Kidney (tissue), 14 donors: ENCODE results near the gene FXYD3. TPM values are rescaled to one million over a fixed set of nuclear protein-coding genes. Genes with fewer than 3 reads are reported as not detected.
"Not testable (repeated sequence)": the region's sequence is repeated elsewhere in the genome, so short reads cannot be mapped to it uniquely, and the experiment has no call there.

Experiments
- DNase-seq, 5 donors: peaks; one replicate each; pipeline ENCODE4 v3.0.0-alpha.2; 2013 to 2020
- FAIRE-seq: peaks from 2 replicates; lab custom pipeline; 2012; peaks lifted over from hg19 to GRCh38; lab: Jason Lieb, UNC
- H3K27ac ChIP-seq, 2 donors: one replicate each; pipeline ENCODE4 v1.7.0; 2013; ENCODE audit warnings: low read depth in 2 of 2, low read length in 2 of 2, inconsistent platforms in 1 of 2
- H3K27me3 ChIP-seq: one replicate; pipeline ENCODE4 v1.7.1; 2013; ENCODE audit warnings: low read length, inconsistent platforms; ENCODE audit not compliant: control insufficient read depth, insufficient read depth
- H3K36me3 ChIP-seq, 3 donors: one replicate each; pipeline versions ENCODE4 v1.7.0 to v1.7.1; 2013; ENCODE audit warnings: low read length in 3 of 3, control low read depth in 1 of 3, inconsistent platforms in 1 of 3; ENCODE audit not compliant: insufficient read depth in 3 of 3, control insufficient read depth in 2 of 3
- H3K4me1 ChIP-seq, 3 donors: one replicate each; pipeline versions ENCODE4 v1.7.0 to v1.7.1; 2013; ENCODE audit warnings: low read length in 3 of 3, inconsistent platforms in 1 of 3, low read depth in 1 of 3; ENCODE audit not compliant: control insufficient read depth in 2 of 3, insufficient read depth in 2 of 3
- H3K4me3 ChIP-seq, 3 donors: one replicate each; pipeline versions ENCODE4 v1.7.0 to v1.8.1; 2013; ENCODE audit warnings: low read length in 3 of 3, control low read depth in 1 of 3, inconsistent platforms in 1 of 3
- H3K9ac ChIP-seq, 3 donors: one replicate each; pipeline versions ENCODE4 v1.7.0 to v1.7.1; 2013; ENCODE audit warnings: low read length in 3 of 3, control low read depth in 1 of 3, inconsistent platforms in 1 of 3
- H3K9me3 ChIP-seq, 3 donors: one replicate each; pipeline versions ENCODE4 v1.7.0 to v1.7.1; 2013; ENCODE audit warnings: low read length in 3 of 3, control low read depth in 1 of 3, inconsistent platforms in 1 of 3; ENCODE audit not compliant: control insufficient read depth in 2 of 3, insufficient read depth in 1 of 3
- CTCF ChIP-seq: IDR thresholded peaks from 3 replicates; pipeline ENCODE4 v1.5.1; 2012; ENCODE audit warnings: mild to moderate bottlenecking, moderate library complexity, borderline replicate concordance; ENCODE audit not compliant: insufficient read depth; ENCODE audit errors: extremely low read depth
- intact Hi-C: fragments of 100-400 bp; cut with DNase I; formaldehyde crosslinking; loops from one replicate; pipeline ENCODE4 v1.11.1; 2022
- polyA plus RNA-seq: library from polyadenylated mRNA; stranded (reverse); fragments of 350-450 nt; fragmentation: Illumina TruSeq; extraction: RNeasy Lipid Tissue Mini Kit (QIAGEN cat#74804); gene quantifications from one replicate; pipeline ENCODE4 v1.2.3, GENCODE V29; 2014; ENCODE audit warnings: low read depth, low replicate concordance; ENCODE audit not compliant: insufficient read depth
- total RNA-seq: library from RNA; stranded (reverse); fragmentation: NEBNext Ultra II Directional; extraction: Animal tissue kit (Norgen Biotek cat#: 25700); gene quantifications from one replicate; pipeline ENCODE4 v1.2.1, GENCODE V29; 2021
- donor health status: control.
- donor health status: control.
- donor health status: control.
- donor health status: control.
- donor health status: control.
- donor health status: DM: yes; HTN: yes; CAD: no.
- donor health status: Normal renal cell carcinoma (clear cell type).

FXYD3 gene
- total and polyA plus RNA-seq, 2 donors from 2014 or later, result 26.4 to 33.7 TPM

- DNase-seq, result no peak
- no peaks in the 10 kb centered on the region for H3K27me3 ChIP-seq
- H3K27ac ChIP-seq, result no peak overlapping the region
- no peaks in the 10 kb centered on the region for H3K36me3 ChIP-seq
- H3K4me1 ChIP-seq, result peaks cover 0 to 9% (median 0%) of the 10 kb centered on the region in 3 donors
- no peak for TF ChIP-seq CTCF
- FAIRE-seq, result no peak
- intact Hi-C loops, result no loop called here
- H3K9me3 ChIP-seq, result no peaks in the 10 kb centered on the region
- H3K9ac ChIP-seq, result no peak overlapping the region
- H3K4me3 ChIP-seq, result no peak overlapping the region
Observed at GRCh38 chr19:35127871-35128270, 12.2 kb downstream of the FXYD3 start.

DNA sequence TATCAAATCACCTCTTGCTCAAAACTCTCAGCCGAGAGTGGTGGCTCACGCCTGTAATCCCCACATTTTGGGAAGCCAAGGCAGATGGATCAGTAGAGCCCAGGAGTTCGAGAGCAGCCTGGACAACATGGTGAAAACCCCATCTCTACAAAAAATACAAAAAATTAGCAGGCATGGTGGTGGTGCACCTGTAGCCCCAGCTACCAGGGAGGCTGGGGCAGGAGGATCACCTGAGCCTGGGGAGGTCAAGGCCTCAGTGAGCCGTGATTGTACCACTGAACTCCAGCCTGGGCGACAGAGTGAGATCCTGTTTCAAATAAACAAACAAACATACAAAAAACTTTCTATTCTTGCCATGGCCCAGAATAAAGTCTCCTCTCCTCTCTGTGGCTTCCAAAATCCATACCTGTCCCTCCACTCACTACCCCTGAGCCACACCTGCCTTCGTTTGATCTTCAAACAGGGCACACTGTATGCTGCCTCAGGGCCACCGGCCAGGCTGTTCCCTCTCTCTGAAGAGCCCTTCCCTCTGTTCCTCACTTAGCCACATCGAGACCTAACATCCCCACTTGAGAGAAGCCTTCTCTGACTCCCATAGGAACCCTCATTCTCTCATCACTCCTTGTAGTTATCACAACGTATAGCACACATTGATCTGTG lies 12.9 kb downstream of the FXYD3 start:
- no peaks in the 10 kb centered on the region for H3K27me3 ChIP-seq
- FAIRE-seq (no peak), DNase-seq (no peak)
- H3K9ac ChIP-seq, result no peak overlapping the region
- no peaks in the 10 kb centered on the region for H3K36me3 ChIP-seq
- TF ChIP-seq CTCF, result no peak
- intact Hi-C loops, result no loop called here
- no peak overlapping the region for H3K27ac ChIP-seq
- H3K4me3 ChIP-seq, result no peak overlapping the region
- peaks cover 0 to 9% (median 0%) of the 10 kb centered on the region in 3 donors for H3K4me1 ChIP-seq
- no peaks in the 10 kb centered on the region for H3K9me3 ChIP-seq

DNA sequence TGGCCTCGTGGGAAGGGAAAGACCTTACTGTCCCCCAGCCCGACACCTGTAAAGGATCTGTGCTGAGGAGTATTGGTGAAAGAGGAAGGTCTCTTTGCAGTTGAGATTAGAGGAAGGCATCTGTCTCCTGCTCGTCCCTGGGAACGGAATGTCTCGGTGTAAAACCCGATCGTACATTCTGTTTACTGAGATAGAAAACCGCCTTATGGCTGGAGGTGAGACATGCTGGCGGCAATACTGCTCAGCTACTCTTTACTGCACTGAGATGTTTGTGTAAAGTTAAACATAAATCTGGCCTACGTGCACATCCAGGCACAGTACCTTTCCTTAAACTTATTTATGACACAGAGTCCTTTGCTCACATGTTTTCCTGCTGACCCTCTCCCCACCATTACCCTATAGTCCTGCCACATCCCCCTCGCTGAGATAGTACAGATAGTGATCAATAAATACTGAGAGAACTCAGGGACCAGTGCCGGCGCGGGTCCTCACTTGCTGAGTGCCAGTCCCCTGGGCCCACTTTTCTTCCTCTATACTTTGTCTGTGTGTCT lies 14.2 kb downstream of the FXYD3 start:
- intact Hi-C loops, H3K9ac ChIP-seq, H3K4me3 ChIP-seq, H3K27ac ChIP-seq, FAIRE-seq, H3K4me1 ChIP-seq, DNase-seq, H3K36me3 ChIP-seq, H3K9me3 ChIP-seq, H3K27me3 ChIP-seq: not testable (repeated sequence)

GRCh38 chr19:35130761-35131720 lies 15.4 kb downstream of the FXYD3 start:
- FAIRE-seq (no peak), DNase-seq (no peak)
- intact Hi-C loops, result no loop called here
- no peak overlapping the region for H3K27ac ChIP-seq
- H3K9ac ChIP-seq, result no peak overlapping the region
- peaks cover 0 to 2% (median 0%) of the 10 kb centered on the region in 3 donors for H3K4me1 ChIP-seq
- H3K9me3 ChIP-seq, result no peaks in the 10 kb centered on the region
- H3K4me3 ChIP-seq, result no peak overlapping the region
- no peaks in the 10 kb centered on the region for H3K36me3 ChIP-seq
- no peak for TF ChIP-seq CTCF
- no peaks in the 10 kb centered on the region for H3K27me3 ChIP-seq
